ENCODE data around the gene OLFML2B. TPM values are rescaled to one million over a fixed set of nuclear protein-coding genes. Genes with fewer than 3 reads are reported as not detected.
A peak's percentile ranks its signal among the peaks of the same experiment; 100 is the strongest.

The OLFML2B gene
- total RNA-seq = 1 to 10 TPM in 3 of 4 donors, under 1 TPM in 1; 0.70 to 2.5 (median 1.9) TPM

DNA sequence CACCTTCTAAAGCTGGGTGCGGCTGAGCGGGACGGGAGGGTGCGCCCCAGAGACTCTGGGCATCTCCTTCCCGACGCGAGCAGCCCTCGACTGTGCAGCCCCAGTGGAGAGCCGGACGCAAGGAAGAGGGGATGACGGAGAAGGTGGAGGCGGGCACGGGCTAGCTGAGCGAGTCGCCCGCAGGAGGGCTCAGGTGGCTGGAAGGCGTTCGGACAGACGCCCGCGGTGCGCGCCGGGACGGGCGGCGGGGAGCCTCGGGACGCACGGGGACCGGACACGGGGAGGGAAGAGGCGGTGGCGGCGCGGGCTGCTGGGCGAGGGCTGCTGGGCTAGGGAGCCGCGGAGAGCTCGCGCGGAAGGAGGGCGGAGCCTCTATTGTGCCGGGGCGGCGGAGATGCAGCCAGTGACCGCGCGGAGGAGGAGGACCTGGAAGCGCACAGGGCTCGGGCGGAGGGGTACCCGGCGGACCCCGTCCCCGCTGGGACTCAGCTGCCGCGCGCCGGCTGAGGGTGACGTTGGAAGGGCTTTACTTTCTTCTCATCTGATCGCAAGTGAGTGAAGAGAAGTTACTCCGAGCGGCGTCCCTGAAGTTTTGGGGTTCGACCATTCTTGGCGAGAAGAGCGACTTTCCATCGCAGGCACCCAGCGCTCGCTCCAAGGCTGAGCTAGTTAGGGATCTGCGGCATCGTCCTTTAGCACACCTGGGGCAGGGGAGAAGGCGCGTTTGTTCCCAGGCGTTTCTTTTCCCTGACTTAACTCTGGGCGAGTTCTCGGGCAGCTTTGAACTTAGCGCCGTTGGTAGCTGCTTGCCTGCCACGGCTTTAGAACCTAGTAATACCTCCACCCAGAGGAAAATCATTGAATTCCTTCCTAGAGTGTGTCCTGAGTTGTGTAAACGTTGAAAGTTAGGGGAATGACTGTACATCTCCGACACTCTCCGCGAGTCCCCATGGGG, at the start of gene OLFML2B:
Gene OLFML2B (minus strand): TSS at position 323 of the 955 bp plus-strand sequence. CDS start 439 bp downstream, outside the sequence.
- peaks cover 0 to 20% (median 6%) of the 10 kb centered on the region in 4 donors for H3K4me1 ChIP-seq
- no peaks in the 10 kb centered on the region for H3K27me3 ChIP-seq
- H3K36me3 ChIP-seq = no peaks in the 10 kb centered on the region
- no peak for TF ChIP-seq POLR2A (IDR thresholded peaks at IDR 0.05)
- TF ChIP-seq, protein P1, sequence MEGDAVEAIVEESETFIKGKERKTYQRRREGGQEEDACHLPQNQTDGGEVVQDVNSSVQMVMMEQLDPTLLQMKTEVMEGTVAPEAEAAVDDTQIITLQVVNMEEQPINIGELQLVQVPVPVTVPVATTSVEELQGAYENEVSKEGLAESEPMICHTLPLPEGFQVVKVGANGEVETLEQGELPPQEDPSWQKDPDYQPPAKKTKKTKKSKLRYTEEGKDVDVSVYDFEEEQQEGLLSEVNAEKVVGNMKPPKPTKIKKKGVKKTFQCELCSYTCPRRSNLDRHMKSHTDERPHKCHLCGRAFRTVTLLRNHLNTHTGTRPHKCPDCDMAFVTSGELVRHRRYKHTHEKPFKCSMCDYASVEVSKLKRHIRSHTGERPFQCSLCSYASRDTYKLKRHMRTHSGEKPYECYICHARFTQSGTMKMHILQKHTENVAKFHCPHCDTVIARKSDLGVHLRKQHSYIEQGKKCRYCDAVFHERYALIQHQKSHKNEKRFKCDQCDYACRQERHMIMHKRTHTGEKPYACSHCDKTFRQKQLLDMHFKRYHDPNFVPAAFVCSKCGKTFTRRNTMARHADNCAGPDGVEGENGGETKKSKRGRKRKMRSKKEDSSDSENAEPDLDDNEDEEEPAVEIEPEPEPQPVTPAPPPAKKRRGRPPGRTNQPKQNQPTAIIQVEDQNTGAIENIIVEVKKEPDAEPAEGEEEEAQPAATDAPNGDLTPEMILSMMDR (IDR thresholded peaks at IDR 0.05) = peak in 1 of 6 experiments; percentile 12
- H3K9me3 ChIP-seq = no peaks in the 10 kb centered on the region
- peak in 2 of 3 donors; percentile 64 to 77 for DNase-seq
- H3K4me3 ChIP-seq = peak within 1 kb of the TSS; percentile 37 to 63 (median 50)
- peak within 1 kb of the TSS in 2 of 4 donors; percentile 39 to 46 for H3K27ac ChIP-seq

DNA sequence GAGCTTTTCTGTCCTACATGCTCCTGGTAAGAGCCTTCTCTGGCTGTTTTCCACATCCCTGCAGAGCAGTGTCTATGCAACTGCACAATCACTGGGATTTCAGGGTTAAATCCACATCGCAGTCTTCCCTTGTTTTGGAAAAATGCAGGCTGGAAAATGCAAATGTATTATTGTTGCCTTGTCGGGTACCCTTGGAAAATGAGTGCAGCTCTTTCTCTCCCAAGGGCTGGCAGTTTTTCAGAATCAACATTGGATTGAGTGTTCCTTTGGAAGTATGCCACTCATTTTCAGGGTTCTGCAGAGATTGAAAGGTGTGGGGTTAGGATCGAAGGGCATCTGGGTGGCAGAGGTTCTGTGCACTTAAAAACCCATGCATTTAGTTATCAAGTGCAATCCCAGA, 49.1 kb upstream of the OLFML2B start:
- Histone ChIP-seq H3K9me3 (peaks cover 0 to 4% (median 0%) of the 10 kb centered on the region in 4 donors), H3K4me1 (peaks cover 0 to 12% (median 6%) of the 10 kb centered on the region in 4 donors), H3K36me3 (no peaks in the 10 kb centered on the region), H3K4me3 (no peak overlapping the region), H3K27me3 (no peaks in the 10 kb centered on the region), H3K27ac (no peak overlapping the region)
- TF ChIP-seq, protein P1 (IDR thresholded peaks at IDR 0.05) = no peak
- no peak for TF ChIP-seq POLR2A (IDR thresholded peaks at IDR 0.05)
- no peak for DNase-seq

GRCh38 chr1:162070825-162071224, 47.2 kb upstream of the OLFML2B start:
- TF ChIP-seq, protein P1 (IDR thresholded peaks at IDR 0.05) = no peak
- no peak for TF ChIP-seq POLR2A (IDR thresholded peaks at IDR 0.05)
- Histone ChIP-seq H3K27ac (no peak overlapping the region), H3K4me3 (peak overlapping the region in 3 of 4 donors; percentile 60 to 87 (median 81)), H3K36me3 (no peaks in the 10 kb centered on the region), H3K9me3 (peaks cover 0 to 4% (median 0%) of the 10 kb centered on the region in 4 donors), H3K27me3 (no peaks in the 10 kb centered on the region), H3K4me1 (peaks cover 0 to 12% (median 6%) of the 10 kb centered on the region in 4 donors)
- no peak for DNase-seq

DNA sequence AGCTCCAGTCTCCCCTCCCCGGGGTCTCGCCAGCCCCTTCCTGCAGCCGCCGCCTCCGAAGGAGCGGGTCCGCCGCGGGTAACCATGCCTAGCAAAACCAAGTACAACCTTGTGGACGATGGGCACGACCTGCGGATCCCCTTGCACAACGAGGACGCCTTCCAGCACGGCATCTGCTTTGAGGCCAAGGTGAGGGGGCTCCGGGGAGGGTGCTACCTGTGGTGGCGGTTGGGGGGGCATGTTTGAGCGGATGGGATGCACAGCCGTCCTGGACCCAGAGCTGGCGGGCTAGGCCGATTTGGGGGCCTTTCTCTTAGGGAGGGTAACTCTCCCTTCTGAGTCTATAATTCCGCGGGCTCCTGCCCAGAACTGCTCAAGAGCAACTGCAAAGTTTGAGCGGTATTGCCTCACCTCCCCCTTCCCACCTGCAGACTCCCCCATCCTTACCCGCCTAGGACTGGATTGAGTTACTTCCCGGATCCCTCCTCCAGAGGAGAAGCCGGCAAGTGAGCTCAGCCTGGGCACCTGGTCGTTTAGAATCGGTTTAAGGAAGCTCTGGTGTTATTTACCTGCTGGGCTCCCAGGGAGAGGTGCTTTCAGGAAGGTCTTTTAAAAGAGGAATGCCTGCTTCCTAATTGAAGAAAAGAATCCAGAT, 46.6 kb upstream of the OLFML2B start:
- peaks cover 0 to 4% (median 0%) of the 10 kb centered on the region in 4 donors for H3K9me3 ChIP-seq
- peaks cover 0 to 12% (median 6%) of the 10 kb centered on the region in 4 donors for H3K4me1 ChIP-seq
- no peak for TF ChIP-seq POLR2A (IDR thresholded peaks at IDR 0.05)
- TF ChIP-seq, protein P1 (IDR thresholded peaks at IDR 0.05) = no peak
- H3K27ac ChIP-seq = peak overlapping the region in 3 of 4 donors; percentile 65 to 86 (median 81)
- no peaks in the 10 kb centered on the region for H3K36me3 ChIP-seq
- H3K27me3 ChIP-seq = no peaks in the 10 kb centered on the region
- H3K4me3 ChIP-seq = peak overlapping the region; percentile 60 to 87 (median 75)
- DNase-seq = peak in 2 of 3 donors; percentile 57 to 58

DNA sequence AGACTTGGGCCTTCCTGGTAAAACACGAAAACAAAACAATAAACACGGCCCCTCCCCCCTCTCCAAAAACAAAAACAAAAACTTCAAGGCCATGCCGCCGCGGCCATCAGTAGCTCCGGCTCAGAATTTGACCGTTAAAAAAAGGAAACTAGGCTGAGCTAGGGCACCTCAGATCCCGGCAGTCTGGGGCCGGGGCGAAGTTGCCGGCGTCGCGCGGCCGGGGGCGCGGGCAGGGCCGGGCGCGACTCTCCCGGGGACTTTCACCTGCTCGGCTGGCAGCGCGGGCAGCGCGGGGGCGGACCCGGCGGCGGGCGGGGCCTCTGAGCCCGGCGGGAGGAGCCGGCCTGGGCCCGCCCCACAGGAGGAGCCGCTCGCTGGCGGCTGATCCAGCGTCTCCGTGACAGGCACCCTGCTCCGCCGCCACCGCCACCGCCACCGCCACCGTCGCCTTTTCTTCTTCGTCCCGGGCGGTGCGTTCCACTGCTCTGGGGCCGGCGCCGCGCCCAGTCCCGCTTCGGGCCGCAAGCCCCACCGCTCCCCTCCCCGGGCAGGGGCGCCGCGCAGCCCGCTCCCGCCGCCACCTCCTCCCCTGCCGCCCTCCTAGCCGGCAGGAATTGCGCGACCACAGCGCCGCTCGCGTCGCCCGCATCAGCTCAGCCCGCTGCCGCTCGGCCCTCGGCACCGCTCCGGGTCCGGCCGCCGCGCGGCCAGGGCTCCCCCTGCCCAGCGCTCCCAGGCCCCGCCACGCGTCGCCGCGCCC, 45.8 kb upstream of the OLFML2B start, which contains the start of gene NOS1AP:
Gene NOS1AP (plus strand): TSS at position 358 of the 760 bp plus-strand sequence. CDS start 487 bp downstream, outside the sequence.
- H3K4me3 ChIP-seq = peak within 1 kb of the TSS; percentile 60 to 87 (median 75)
- DNase-seq = peak; percentile 35 to 94 (median 88)
- H3K9me3 ChIP-seq = peaks cover 0 to 4% (median 0%) of the 10 kb centered on the region in 4 donors
- peaks cover 0 to 12% (median 6%) of the 10 kb centered on the region in 4 donors for H3K4me1 ChIP-seq
- no peaks in the 10 kb centered on the region for H3K36me3 ChIP-seq
- peak; percentile 74 to 75 for TF ChIP-seq POLR2A (IDR thresholded peaks at IDR 0.05)
- TF ChIP-seq, protein P1 (IDR thresholded peaks at IDR 0.05) = peak in 1 of 6 experiments; percentile 7
- H3K27ac ChIP-seq = peak within 1 kb of the TSS in 3 of 4 donors; percentile 65 to 86 (median 81)
- no peaks in the 10 kb centered on the region for H3K27me3 ChIP-seq

Measured in Peyer's patch (tissue), 4 donors.